GM21717 (cell line): ENCODE measurements around the gene EML5.
"Not testable (repeated sequence)": the region's sequence is repeated elsewhere in the genome, so short reads cannot be mapped to it uniquely, and the experiment has no call there.

Source experiments
- ATAC-seq: cut with Tn5 transposase; IDR thresholded peaks from one replicate; pipeline ENCODE4 v1.9.1; 2021; ENCODE audit warnings: mild to moderate bottlenecking, moderate library complexity; ENCODE audit not compliant: unreplicated experiment

Gene EML5

DNA sequence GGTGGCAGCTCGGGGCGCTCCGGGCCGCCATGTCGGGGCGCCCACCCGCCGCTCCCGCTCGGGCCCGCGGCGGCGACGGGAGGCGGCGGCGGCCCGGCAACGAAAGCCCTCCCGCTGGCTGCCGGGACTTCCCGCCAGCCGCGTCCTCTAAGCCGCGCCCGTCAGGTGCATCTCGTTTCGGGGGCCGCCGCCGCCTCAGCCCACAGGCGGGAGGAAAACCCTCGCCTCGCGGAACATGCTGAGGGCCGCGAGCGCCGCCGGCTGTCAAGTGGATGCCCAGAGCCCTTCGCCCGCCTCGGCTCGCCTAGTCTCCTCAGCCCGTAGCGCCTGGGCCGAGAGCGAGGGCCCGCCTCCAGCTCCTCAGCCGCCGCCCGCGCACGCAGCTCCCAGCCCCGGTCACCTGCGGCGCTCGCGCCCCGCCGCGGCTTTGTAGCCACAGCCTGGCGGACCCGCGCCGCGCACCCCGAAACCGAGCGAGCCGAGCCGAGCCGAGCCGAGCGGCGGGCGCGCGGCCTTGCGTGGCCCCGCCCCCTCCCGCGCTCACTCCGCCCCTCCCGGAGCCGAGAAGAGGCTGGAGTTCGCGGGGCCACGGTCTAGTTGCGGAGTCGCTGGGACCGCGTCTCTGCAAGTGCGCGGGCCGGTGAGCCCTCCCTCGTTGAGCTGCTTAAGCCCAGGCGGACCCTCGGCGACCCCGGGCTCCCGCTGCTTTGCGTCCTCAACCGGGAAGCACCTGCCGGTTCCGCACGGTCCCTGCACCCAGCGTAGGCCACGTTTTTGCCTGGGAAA lies at the start of gene EML5:
TSS of gene EML5 (minus strand) at position 481 of the 786 bp plus-strand sequence. CDS start at position 31, 450 bp downstream.
- ATAC-seq: peak; percentile 91

DNA sequence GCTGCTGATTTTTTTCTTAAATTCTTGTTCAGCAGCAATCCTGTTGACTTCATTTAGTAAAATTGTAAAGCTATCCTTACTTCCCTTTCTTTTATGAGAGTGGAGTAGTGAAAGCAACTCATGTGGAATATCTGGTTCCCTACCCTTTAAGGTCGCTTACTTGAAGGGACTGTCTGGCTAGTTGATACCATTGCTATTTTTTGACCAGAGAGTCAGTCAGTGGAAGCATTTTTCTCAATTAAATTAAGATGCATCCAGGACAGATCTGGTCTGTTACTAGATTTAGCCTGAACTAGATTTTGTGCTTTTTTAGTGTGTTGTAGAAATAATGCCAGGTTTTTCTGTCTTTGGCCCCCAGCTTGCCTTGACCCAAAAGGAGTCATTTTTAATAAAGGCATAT lies 49.7 kb upstream of the EML5 start:
- ATAC-seq: no peak

DNA sequence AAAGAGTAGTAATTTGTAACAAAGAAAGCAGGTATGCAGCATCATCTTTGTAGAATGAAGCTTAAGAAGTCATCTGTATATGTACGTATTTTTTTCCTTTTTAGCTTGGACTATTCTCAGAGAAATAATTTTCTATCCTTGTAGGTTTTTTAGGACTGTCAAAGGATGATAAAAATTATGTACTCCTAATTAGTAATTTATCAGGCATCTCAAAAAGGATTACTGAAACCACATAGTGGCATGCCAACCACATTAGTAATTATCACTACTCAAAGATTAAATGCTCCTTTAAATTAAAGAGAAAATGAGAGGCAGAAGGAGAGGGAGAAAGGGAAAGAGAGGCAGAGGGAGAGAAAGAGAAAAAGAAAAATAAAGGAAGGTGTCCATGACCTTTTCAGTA lies 49.0 kb upstream of the EML5 start:
- ATAC-seq: no peak

DNA sequence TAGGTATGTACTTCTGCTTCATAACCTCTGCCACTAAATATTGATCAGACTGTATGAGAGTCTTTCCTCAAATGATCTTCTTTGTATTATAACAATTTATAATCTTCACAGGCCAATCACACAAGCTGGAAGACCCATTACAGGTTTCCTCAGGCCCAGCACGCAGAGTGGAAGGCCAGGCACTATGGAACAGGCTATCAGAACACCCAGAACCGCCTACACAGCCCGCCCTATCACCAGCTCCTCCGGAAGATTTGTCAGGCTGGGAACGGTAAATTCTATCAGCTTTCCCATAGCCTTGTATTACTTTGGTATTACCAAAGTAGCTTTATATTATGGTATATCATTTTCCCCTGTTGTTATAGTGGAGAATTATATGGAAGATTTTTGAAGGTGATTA lies 48.2 kb upstream of the EML5 start:
- no peak for ATAC-seq

DNA sequence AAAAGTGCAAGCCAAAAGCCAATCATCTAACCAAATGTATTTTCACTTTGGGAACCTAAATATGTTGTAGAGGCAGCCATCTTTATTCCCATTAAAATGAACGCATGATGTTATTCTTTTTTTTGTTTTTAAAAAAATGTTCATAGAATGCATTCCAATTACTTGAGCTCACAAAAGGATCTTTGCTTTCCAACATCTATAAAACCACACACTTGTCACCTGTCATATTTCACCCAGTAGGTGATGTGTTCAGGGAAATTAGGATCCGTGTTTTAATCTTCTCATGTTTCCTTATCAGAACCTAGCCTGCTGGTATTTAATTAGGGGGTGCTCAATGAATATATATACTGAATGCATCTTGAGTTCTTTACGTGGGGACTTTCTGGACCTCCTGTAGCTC lies 45.3 kb upstream of the EML5 start:
- ATAC-seq: no peak

DNA sequence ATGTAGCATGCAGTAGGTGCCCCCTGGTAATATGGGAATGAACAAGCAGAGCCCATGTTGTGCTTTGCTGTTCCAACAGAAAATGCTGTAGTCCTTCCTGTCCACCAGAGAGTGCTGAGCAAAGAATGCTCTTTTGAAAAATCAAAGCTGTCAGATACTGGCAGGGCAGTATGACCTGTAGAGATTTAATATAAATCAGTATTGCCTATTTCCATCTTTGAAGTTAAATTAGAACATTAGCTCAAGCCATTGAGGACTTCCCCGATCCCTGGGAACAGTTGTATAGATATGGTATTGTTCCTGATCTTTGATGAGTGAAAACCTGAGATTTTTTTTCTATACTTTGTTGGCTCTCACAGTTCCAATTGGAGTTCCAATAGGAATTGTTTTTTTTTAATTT lies 44.7 kb upstream of the EML5 start:
- no peak for ATAC-seq

DNA sequence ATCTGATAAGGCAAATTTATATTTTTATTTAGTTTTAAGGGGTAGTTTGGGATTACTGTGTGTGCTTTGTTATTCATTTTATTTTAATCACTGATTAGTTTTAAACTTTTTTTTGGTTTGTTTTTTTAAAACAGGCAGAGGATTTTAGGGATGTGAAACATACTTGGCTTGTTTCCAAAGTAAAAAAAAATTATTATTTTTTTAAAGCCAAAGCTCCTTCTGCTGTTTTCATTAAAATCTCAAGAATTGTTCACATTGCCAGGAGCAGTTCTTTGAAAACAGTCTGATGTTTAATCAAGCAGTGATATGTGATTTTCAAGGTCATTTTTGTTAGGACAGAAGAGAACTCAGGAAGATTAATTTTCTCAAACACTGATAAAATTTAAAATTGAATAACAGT lies 42.9 kb upstream of the EML5 start:
- ATAC-seq: no peak

DNA sequence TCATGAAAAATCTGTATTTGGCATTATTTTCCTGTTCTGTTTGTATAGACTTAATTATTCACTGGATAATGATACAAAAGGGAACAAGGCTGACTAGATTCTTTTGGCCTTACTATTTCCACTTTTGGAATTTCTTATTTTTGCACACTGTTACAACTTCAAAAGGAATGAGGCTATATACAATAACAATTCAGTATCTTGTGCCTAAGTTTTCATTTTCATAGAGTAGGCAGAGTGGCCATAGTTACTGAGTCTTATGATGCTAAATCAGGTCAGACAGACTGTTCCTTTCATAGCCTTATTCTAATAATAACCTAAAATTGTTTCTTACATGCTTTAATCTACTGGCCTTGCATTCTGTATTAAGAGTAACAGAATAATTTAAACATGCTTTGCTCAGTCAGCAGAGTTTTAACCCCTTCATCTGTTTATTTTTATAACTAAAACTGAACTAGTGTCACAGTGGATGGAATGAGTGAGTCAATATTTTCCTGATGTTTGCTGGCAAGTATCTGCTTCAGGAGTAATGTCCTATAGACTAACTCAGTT lies 42.2 kb upstream of the EML5 start:
- no peak for ATAC-seq

DNA sequence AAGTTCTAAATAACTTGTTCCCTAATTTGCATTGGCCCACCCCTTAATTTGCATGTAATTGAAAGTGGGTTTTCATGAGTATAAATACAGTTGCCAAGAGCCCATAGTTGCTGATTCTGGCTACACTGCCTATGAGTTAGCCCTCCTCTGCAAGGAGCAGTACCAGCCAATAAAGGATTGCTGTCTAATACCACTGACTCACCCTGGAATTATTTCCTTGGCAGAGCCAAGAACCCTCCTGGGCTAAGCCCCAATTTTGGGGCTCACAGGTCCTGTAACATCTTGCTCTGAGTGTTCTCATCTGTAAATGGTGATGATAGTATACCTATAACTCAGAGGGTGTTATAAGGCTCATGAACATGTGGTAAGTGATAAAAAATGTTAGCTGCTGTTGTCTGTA lies 38.5 kb upstream of the EML5 start:
- ATAC-seq: no peak

DNA sequence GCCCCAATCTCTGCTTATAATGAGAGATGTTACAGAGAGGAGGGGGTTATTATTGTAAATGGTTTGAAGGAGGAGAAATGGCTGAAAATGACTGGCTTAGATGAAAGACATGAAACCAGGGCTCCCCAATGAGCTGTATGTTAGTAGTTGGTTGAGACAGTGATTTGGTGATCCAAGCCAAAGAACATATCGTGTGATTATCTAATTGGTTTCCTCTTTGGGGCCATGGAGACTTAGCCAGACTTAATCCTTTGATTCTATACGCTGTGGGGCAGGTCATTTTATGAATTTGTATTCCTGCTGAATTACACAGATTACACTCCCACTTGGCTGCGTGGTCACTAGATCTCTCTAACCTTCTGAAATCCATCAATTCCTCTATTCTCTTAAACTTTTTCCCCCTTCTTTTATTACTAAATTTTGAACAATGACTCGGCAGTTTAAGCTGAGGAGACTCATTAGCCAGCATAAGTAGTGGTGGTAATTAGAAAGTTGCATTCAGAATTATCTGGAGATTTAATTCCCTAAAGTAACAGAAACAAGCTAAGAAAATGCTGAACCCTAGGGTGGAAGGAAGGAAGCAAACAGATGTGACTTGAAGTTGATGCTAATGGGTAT lies 37.0 kb upstream of the EML5 start:
- no peak for ATAC-seq

DNA sequence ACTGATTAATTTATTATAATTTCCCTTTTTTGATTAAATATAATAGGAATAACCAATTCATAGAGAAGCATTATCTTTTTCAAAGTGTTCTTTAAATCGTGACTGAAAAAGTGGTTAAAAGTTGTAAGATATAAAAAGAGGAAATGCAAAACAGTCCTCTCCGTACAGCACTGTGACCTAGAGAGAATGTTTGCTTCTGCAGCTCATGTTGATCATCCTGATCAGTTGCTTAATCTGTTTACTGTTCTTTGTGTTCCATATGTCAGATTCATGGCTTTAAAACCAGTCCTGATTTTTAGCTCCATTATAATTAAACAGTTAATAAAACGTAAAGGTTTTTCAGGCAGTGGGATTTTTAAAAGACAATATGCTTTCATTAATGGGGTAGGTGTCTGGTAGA lies 36.4 kb upstream of the EML5 start:
- ATAC-seq: no peak

DNA sequence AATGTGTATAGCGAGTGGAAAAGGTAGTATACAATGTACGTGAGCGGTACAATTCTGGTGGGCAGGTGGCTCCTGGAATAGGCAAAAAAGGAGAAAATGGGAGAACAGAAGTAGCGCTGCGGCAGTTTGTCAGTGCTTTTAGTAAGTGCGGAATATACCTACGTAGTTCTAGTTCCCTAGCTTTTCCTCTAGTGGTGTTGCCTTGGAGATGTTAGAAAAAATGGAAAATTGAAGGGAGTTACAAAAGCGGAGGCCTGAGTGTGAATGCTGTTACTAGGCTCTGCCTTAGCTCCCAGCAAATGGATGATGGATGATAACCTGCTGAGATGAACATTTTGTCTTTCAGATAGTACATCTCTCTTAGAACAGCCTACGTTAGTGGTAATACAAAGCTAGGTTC lies 32.8 kb upstream of the EML5 start:
- ATAC-seq: no peak

DNA sequence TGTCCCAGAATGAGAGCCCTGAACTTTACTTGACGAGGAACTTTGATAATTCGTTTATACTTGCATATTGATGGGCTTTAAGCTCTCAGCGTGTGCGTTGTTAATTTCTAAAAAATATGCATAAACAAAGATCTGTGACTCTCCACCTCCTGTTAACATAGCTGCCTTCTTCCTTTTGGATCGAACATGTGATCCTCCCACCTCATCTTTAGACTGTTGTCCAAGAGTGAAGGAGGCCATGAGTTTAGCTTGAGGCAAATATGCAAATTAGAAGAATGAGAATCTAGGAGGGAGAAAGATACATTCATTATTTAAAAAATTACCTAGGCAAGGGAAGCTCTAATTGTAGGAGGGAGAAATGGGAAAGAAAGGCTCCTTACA lies 32.3 kb upstream of the EML5 start:
- no peak for ATAC-seq

DNA sequence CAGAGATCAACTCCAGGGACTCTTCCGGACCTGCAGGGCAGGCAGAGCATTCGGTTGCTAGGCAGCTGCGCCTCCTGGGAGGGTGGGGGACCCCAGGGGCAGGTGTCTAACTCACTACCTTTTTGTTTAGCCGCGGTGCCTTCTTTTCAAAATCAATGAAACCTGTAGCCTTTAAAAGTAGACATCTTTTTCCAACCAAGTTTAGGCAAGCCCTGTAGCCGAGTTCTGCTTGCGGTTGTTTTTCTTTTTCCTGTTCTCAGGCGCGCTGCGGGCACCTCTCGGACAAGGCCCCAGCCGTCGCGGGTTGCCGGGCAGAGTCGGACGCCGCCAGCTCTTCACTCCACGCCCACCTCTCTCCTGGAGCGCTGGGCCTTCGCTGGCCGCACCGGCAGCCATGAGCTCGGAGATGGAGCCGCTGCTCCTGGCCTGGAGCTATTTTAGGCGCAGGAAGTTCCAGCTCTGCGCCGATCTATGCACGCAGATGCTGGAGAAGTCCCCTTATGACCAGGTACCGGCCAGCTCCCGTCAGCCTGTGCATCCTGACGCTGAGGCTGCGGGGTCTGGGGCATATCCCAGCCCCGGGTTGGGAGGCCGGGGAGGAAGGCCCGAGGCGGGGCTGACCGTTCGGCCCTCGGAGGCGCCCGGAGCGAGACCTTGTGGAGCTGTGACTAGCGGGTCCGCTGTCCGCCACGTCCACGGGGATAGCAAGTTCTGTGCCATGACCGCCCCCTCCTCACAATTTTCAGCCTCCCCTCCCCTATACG lies 31.7 kb upstream of the EML5 start, which contains the start of gene TTC8:
TSS of gene TTC8 (plus strand) at position 338 of the 764 bp plus-strand sequence. CDS start at position 395, 57 bp downstream.
- peak; percentile 99 for ATAC-seq

DNA sequence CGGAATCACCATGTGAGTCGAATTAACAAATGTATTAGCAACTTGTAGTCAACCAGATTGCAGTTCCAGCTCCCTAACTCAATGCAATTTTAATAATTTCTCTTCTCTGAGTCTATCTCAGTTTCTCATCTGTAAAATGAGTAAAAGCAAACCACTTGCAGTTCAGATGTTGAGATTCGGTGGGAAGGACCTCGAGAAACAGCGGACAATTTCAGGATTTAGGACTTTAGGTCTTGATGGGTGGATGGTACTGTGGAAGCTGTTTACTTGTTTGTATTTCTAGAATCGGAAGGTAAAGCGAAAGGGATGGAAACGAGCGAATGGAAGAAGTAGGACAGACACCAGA lies 31.2 kb upstream of the EML5 start:
- peak; percentile 6 for ATAC-seq

DNA sequence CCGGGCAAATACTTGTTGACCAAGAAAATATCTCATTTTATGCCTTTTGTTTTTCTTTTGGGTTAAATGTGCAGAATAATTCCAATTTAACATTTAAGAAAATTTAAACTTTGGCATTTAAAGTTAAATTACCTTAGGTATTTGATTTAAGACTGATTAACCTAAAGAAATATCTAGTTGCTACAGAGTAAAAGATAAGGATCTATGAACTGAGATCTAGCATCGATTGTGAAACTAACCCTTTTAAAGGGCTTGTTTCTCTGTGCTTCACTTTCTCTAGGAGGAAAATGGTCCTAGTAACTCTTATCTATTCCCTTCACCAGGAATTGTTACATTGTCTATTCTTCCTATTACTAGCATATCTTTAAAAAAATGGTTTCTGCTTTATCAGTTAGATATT lies 29.1 kb upstream of the EML5 start:
- no peak for ATAC-seq

DNA sequence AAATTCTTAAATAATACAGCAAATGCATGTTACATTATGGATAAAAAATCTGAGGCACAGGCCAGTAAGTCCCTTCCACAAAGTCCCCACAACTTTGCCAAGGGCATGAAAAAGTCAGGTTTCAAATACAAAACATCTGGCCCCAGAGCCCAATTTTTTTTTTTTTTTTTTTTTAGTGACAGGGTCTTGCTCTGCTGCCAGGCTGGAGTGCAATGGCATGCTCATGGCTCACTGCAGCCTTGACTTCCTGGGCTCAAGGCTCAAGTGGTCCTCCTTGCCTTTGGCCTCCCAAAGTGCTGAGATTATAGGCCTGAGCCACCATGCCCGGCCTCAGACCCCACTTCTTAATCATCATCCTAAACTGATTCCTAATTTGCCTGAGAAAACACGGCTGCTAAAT lies 28.6 kb upstream of the EML5 start:
- ATAC-seq: no peak

DNA sequence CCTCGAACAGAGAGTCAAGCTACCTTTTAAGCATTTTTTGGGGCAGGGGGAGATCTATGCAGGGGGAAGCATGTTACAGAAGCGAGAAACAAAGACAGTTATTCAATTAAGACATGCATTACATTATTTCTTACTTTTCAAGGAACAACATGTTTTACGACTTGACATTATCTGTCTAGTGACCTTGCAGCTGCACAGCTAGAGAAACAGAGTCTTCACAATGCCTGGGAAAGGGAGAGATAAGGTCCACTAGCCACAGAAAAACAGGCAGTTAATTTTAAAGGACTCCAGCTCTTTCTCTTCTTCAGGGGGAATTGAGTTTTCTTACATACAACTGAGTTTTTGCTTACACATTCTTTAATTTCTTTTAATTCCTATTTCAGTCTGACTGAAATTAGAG lies 26.9 kb upstream of the EML5 start:
- not testable (repeated sequence) for ATAC-seq

DNA sequence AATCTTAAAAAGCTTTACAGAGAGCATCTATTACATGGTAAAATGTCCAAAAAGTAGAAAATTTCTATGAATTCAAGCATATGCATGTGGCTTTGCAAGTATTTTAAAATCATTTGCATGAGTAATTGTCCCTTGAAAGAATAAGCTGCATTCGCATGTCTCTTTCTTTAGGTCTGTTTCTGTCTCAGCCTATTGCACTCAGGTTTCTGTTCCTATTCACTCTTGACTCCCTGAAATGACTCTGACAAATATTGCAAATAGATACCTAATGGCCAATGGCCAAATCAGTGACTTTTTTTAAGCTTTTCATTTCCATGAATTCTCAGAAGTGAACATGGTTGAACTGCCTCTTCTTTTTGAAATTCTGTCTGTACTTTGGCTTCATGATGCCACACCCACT lies 25.3 kb upstream of the EML5 start:
- ATAC-seq: peak; percentile 63

DNA sequence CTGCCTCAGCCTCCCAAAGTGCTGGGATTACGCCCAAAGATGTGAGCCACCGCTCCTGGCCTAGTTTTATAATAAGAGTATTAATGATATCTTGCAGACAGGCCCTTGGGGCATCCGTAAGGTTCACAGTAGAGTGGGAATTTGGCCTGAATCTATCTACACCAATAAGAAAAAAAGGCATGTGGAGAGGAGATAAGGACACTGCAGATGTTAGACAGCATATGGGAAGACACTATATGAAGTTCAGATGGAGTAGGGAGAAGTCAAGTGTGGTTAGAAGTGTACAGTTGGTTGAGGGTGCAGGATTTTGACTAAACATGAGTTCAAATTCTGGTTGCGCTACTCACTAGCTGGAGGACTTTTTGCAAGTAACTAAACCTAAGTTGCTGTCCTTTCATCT lies 23.2 kb upstream of the EML5 start:
- no peak for ATAC-seq

DNA sequence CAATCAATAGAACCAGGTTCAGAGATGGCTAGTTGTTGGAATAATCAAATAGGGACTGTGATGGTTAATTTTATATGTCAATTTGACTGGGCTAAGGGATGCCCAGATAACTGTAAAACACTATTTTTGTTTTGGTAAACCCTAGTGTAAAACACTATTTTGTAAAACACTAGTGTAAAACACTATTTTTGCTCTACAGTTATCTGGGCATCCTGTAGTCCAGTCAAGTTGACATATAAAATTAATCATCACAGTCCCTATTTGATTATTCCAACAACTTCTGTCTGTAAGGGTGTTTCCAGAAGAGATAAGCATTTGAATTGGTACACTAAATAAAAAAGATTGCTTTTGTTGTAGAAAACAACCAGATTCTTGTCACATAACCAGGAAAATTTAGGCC lies 15.6 kb upstream of the EML5 start:
- no peak for ATAC-seq

DNA sequence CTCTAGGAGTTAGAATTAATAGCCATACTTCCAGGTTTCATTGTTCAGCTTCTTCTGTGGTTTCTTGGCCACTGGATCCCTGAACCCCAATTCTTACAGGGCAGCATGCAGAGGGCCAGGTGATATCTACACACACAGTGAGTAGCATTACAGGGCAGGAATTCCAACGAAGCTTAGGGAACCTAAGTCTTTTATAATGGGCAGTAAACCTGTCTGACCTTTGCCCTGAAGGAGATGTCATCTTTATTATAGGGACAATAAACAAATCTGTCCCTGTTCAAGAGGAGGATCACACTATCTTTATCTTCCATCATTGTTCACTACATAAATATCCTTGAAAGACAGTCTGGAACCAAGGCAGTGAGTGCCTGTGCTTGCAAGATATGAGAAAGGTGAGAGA lies 11.7 kb upstream of the EML5 start:
- no peak for ATAC-seq
